ENCODE results near the gene CNOT8.

DNA sequence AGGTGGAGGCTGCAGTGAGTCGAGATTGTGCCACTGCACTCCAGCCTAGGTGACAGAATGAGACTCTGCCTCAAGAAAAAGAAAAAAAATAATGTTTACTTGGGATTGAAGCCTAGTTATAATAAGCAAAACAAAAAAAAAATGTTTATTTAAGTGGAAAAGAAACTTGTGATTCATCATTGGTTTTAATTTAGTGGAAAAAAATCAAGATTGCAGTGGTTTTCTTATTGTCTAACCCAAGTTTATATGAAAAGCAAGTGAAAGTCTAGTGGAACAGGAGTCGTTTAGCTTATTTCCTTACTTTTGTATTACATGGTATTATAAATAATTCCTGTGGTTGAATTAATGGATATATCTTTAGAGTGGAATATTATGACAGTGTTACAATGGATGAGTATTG lies 8.4 kb downstream of the CNOT8 start:
- TF ChIP-seq EZH2 (IDR thresholded peaks at IDR 0.05; ENCODE audit: insufficient read depth, poor library complexity, severe bottlenecking), result no peak
- no peak for TF ChIP-seq EZH2phosphoT487 (IDR thresholded peaks at IDR 0.05; ENCODE audit: insufficient read depth, low read depth)

Data from GM23248 (cell line).